ENCODE data around the gene MYLK4.

GRCh38 chr6:2737885-2738284, 12.8 kb downstream of the MYLK4 start:
- TF ChIP-seq POLR2AphosphoS5 (IDR thresholded peaks at IDR 0.05; ENCODE audit: low read depth, low read length) (no peak), CTCF (IDR thresholded peaks at IDR 0.05) (no peak), SIN3A (IDR thresholded peaks at IDR 0.05; ENCODE audit: borderline replicate concordance, insufficient read depth, low read depth, low read length) (no peak)

Measured in Panc1 (cell line).